Left lung (tissue), 10 donors: ENCODE data around the gene CLTC. TPM values are rescaled to one million over a fixed set of nuclear protein-coding genes. Genes with fewer than 3 reads are reported as not detected.

ENCODE experiments used
- ATAC-seq: fragments of 200-7000 bp; cut with Tn5 transposase; one replicate; pipeline ENCODE4 v1.9.1; 2020; ENCODE audit warnings: moderate library complexity
- DNase-seq, 4 donors: peaks; one replicate each; pipeline ENCODE4 v3.0.0-alpha.2; 2013 to 2020
- H3K27ac ChIP-seq, 2 donors: fragments of 200-600 bp; sonication (generic) in 1 of 2; one replicate each; pipeline versions ENCODE4 v1.5.0 to v1.8.0; 2020 to 2021
- H3K27me3 ChIP-seq, 2 donors: fragments of 200-600 bp; sonication (generic) in 1 of 2; one replicate each; pipeline versions ENCODE4 v1.5.0 to v1.8.0; 2020 to 2021
- H3K36me3 ChIP-seq, 2 donors: fragments of 200-600 bp; sonication (generic) in 1 of 2; one replicate each; pipeline versions ENCODE4 v1.5.0 to v1.8.0; 2020 to 2021
- H3K4me1 ChIP-seq, 2 donors: fragments of 200-600 bp; one replicate each; pipeline ENCODE4 v1.8.0; 2021
- H3K4me3 ChIP-seq, 2 donors: fragments of 200-600 bp; sonication (generic) in 1 of 2; one replicate each; pipeline versions ENCODE4 v1.5.0 to v1.8.0; 2020 to 2021; ENCODE audit warnings: mild to moderate bottlenecking in 1 of 2
- H3K9me3 ChIP-seq, 2 donors: fragments of 200-600 bp; sonication (generic) in 1 of 2; one replicate each; pipeline versions ENCODE4 v1.5.0 to v1.8.0; 2020 to 2021
- CTCF ChIP-seq, 2 donors: fragments of 200-600 bp; sonication (generic) in 1 of 2; IDR thresholded peaks; one replicate each; pipeline versions ENCODE4 v1.5.0 to v1.8.0; 2021; ENCODE audit warnings: antibody characterized with exemption in 2 of 2
- intact Hi-C, 2 donors: fragments of 100-400 bp; cut with DNase I; formaldehyde crosslinking; loops; one replicate each; pipeline versions ENCODE4 v1.11.2 to v1.14.2; 2022
- polyA plus RNA-seq, 6 donors: library from polyadenylated mRNA; unstranded; fragments of 120-200 nt; gene quantifications; one replicate each; pipeline ENCODE4 v1.2.1, GENCODE V29; 2013; ENCODE audit not compliant: insufficient read length in 6 of 6
- total RNA-seq, 2 donors: library from RNA; stranded (reverse); fragmentation: NEBNext Ultra II Directional; extraction: Animal tissue kit (Norgen Biotek cat#: 25700); gene quantifications; one replicate each; pipeline ENCODE4 v1.2.1, GENCODE V29; 2021
- donor health status: DM: no; HTN: yes; CAD: no.
- donor health status: DM: no; HTN: no; CAD: no.

Gene CLTC
- total and polyA plus RNA-seq, 8 donors, result 196 to 335 (median 246) TPM

GRCh38 chr17:59694344-59694743 is 74.6 kb downstream of the CLTC start:
- H3K36me3 ChIP-seq, result peaks cover 7 to 100% of the 10 kb centered on the region in 2 donors
- no peak for ATAC-seq

GRCh38 chr17:59695945-59696681 is 76.4 kb downstream of the CLTC start:
- TF ChIP-seq CTCF (IDR thresholded peaks at IDR 0.05), result no peak
- H3K4me3 ChIP-seq, result no peak overlapping the region
- no peaks in the 10 kb centered on the region for H3K4me1 ChIP-seq
- ATAC-seq, result no peak
- intact Hi-C loops, result no loop called here
- DNase-seq, result no peak
- H3K27ac ChIP-seq, result no peak overlapping the region
- no peaks in the 10 kb centered on the region for H3K9me3 ChIP-seq
- no peaks in the 10 kb centered on the region for H3K27me3 ChIP-seq
- peaks cover 7 to 92% of the 10 kb centered on the region in 2 donors for H3K36me3 ChIP-seq

More at GRCh38 chr17:59694344-59694743, 74.6 kb downstream of the CLTC start:
- Histone ChIP-seq H3K27me3 (no peaks in the 10 kb centered on the region), H3K27ac (no peak overlapping the region), H3K4me3 (no peak overlapping the region), H3K9me3 (no peaks in the 10 kb centered on the region), H3K4me1 (no peaks in the 10 kb centered on the region)
- DNase-seq, result no peak
- TF ChIP-seq CTCF (IDR thresholded peaks at IDR 0.05), result no peak
- intact Hi-C loops, result no loop called here

DNA sequence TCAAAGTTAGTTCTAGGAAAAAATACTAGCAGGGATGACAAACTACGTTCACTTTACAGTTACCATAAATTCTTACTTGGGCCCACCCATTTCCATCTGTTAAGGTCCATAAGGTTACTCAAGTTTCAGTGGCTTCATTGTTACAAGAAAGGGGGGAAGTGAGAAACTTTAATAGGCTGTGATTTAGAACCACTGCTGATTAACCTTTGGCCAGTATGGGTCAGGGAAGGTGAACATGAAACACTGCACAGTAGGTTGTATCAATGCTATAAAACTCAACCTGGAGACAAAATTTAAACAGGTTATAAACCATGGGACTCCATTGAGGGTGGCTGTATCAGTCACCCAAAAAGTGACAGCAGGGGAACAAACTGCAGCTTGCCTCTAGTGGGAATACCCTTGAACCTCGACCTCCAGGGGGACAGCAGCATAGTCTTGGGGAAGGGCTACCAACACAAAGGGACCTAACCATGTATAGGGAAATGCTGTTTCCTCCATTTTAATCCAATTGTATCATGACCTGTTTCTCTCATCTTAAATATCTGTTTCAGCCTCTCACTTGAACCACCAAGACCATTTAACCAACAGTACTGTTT is 77.1 kb downstream of the CLTC start:
- no peak for ATAC-seq
- Histone ChIP-seq H3K4me3 (no peak overlapping the region), H3K9me3 (no peaks in the 10 kb centered on the region), H3K36me3 (peaks cover 7 to 85% of the 10 kb centered on the region in 2 donors), H3K27me3 (no peaks in the 10 kb centered on the region), H3K4me1 (no peaks in the 10 kb centered on the region), H3K27ac (no peak overlapping the region)
- DNase-seq, result no peak
- intact Hi-C loops, result no loop called here
- TF ChIP-seq CTCF (IDR thresholded peaks at IDR 0.05), result no peak

DNA sequence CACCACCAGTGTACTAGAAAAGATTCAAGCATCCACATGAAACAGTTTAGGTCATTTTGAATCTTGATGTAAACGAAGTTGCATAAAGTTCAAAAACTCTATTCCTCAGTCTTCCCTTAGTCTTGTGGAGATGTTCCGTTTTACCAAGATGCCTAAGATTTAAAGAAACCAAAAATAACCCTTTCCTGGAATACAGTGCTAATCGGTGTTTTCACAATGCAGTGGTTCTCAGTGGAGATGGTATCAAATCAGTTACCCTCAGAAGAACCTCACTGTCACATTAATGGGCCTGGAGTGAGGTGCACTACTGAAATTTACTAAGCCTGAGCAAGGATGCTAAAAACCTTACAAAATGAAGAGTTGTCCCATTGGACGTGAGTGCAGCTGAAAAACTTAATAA is 78.4 kb downstream of the CLTC start:
- intact Hi-C loops, result no loop called here
- Histone ChIP-seq H3K4me1 (no peaks in the 10 kb centered on the region), H3K36me3 (peaks cover 7 to 73% of the 10 kb centered on the region in 2 donors), H3K4me3 (no peak overlapping the region), H3K9me3 (no peaks in the 10 kb centered on the region), H3K27ac (no peak overlapping the region), H3K27me3 (no peaks in the 10 kb centered on the region)
- TF ChIP-seq CTCF (IDR thresholded peaks at IDR 0.05), result no peak
- no peak for DNase-seq
- no peak for ATAC-seq

DNA sequence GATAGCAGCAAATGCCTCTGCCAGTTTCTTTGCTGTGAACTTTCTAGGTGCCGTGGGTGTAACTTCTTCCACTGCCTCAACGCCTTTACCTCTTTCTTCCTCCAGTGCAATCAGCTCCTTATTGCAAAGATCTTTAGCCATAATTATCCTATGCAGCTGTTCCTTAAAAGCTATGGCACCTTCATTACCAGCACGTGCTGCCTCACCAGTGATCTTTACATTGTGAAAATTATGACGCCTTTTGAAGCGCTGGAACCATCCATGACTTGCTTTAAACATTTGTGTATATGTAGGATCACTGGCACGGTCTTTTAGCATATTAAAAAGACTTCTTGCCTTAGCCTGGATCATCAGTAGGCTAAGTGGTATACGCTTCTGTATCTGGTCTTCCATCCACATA is 79.5 kb downstream of the CLTC start:
- no peak for TF ChIP-seq CTCF (IDR thresholded peaks at IDR 0.05)
- H3K27me3 ChIP-seq, result no peaks in the 10 kb centered on the region
- DNase-seq (no peak), ATAC-seq (no peak)
- no peak overlapping the region for H3K27ac ChIP-seq
- H3K36me3 ChIP-seq, result peaks cover 5 to 72% of the 10 kb centered on the region in 2 donors
- intact Hi-C loops, result no loop called here
- no peak overlapping the region for H3K4me3 ChIP-seq
- H3K4me1 ChIP-seq, result peaks cover 0 to 9% of the 10 kb centered on the region in 2 donors
- no peaks in the 10 kb centered on the region for H3K9me3 ChIP-seq
